IMR-90 (cell line): ENCODE measurements around the gene NECAB2. TPM values are rescaled to one million over a fixed set of nuclear protein-coding genes. Genes with fewer than 3 reads are reported as not detected.

Source experiments
- ATAC-seq: fragments of 200-7000 bp; cut with Tn5 transposase; 2 replicates; pipeline ENCODE4 v1.9.1; 2020; ENCODE audit warnings: low read depth, mild to moderate bottlenecking, moderate library complexity
- BruUV-seq: library from RNA; stranded (reverse); fragments of 400-500 nt; replicated peaks from 2 replicates; lab custom pipeline; 2021; lab: Mats Ljungman, UMichigan
- CTCF ChIA-PET: fragments of 300-600 bp; formaldehyde crosslinking; extraction: SDS; loops from one replicate; lab custom pipeline; 2021; ENCODE audit warnings: antibody characterized with exemption; lab: Yijun Ruan, JAX
- POLR2A ChIA-PET: fragments of 300-600 bp; sonication (Branson Sonifier 250); formaldehyde crosslinking; loops from one replicate; lab custom pipeline; 2022; ENCODE audit warnings: antibody characterized with exemption; ENCODE audit not compliant: unreplicated experiment; lab: Charles Lee
- DNase-seq: peaks from one replicate; pipeline ENCODE4 v3.0.0; 2013
- H2AFZ ChIP-seq: replicated peaks from 2 replicates; pipeline ENCODE3; 2013; ENCODE audit warnings: low read length, mild to moderate bottlenecking; ENCODE audit not compliant: poor library complexity
- H2AK5ac ChIP-seq: 2 replicates; pipeline ENCODE4 v1.6.1; 2013; ENCODE audit warnings: low read depth, low read length, inconsistent platforms
- H2AK9ac ChIP-seq: replicated peaks from 2 replicates; pipeline ENCODE3; 2013; ENCODE audit warnings: mild to moderate bottlenecking, low read depth, low read length, moderate library complexity; ENCODE audit not compliant: poor library complexity
- H2BK120ac ChIP-seq: 2 replicates; pipeline ENCODE4 v1.6.1; 2013; ENCODE audit warnings: low read depth, low read length, inconsistent platforms
- H2BK15ac ChIP-seq: 3 replicates; pipeline ENCODE4 v1.6.1; 2013; ENCODE audit warnings: low read depth, low read length, inconsistent platforms
- H2BK20ac ChIP-seq: 2 replicates; pipeline ENCODE4 v1.6.1; 2013; ENCODE audit warnings: low read depth, mild to moderate bottlenecking, inconsistent platforms, low read length, moderate library complexity
- H2BK5ac ChIP-seq: 2 replicates; pipeline ENCODE4 v1.6.1; 2013; ENCODE audit warnings: mild to moderate bottlenecking, low read depth, low read length, inconsistent platforms; ENCODE audit not compliant: poor library complexity, severe bottlenecking
- H3K14ac ChIP-seq: replicated peaks from 2 replicates; pipeline ENCODE4 v1.6.1; 2013; ENCODE audit warnings: low read depth, low read length, inconsistent platforms
- H3K18ac ChIP-seq: 2 replicates; pipeline ENCODE4 v1.6.1; 2013; ENCODE audit warnings: low read depth, low read length, control low read depth
- H3K23ac ChIP-seq: 2 replicates; pipeline ENCODE4 v1.6.1; 2013; ENCODE audit warnings: low read depth, low read length, inconsistent platforms
- H3K27ac ChIP-seq: 2 replicates; pipeline ENCODE4 v1.5.1; 2013; ENCODE audit warnings: mild to moderate bottlenecking, control low read depth, low read length; ENCODE audit not compliant: insufficient read depth
- H3K27me3 ChIP-seq: 2 replicates; pipeline ENCODE4 v1.6.1; 2013; ENCODE audit warnings: low read length; ENCODE audit not compliant: control insufficient read depth, insufficient read depth
- H3K36me3 ChIP-seq: 2 replicates; pipeline ENCODE4 v1.6.1; 2013; ENCODE audit warnings: low read length, mixed read lengths; ENCODE audit not compliant: control insufficient read depth, insufficient read depth
- H3K4ac ChIP-seq: 2 replicates; pipeline ENCODE4 v1.6.1; 2013; ENCODE audit warnings: low read depth, low read length, inconsistent platforms
- H3K4me1 ChIP-seq: 2 replicates; pipeline ENCODE4 v1.6.1; 2013; ENCODE audit warnings: low read length, mixed read lengths; ENCODE audit not compliant: control insufficient read depth, insufficient read depth
- H3K4me2 ChIP-seq: 2 replicates; pipeline ENCODE4 v1.6.1; 2013; ENCODE audit warnings: low read depth, mild to moderate bottlenecking, control low read depth, low read length, moderate library complexity
- H3K4me3 ChIP-seq: 2 replicates; pipeline ENCODE4 v1.5.1; 2013; ENCODE audit warnings: low read depth, mild to moderate bottlenecking, control low read depth, low read length, moderate library complexity; ENCODE audit not compliant: insufficient read depth
- H3K56ac ChIP-seq: 2 replicates; pipeline ENCODE4 v1.6.1; 2013; ENCODE audit warnings: low read length, inconsistent platforms; ENCODE audit not compliant: insufficient read depth; ENCODE audit errors: extremely low read depth
- H3K79me1 ChIP-seq, 2 experiments: 2 replicates each; pipeline ENCODE4 v1.6.1; 2013; ENCODE audit warnings: low read length in 2 of 2, inconsistent platforms in 1 of 2, low read depth in 1 of 2
- H3K9ac ChIP-seq: 2 replicates; pipeline ENCODE4 v1.6.1; 2013; ENCODE audit warnings: low read depth, low read length, control low read depth
- H3K9me1 ChIP-seq: 2 replicates; pipeline ENCODE4 v1.6.1; 2013; ENCODE audit warnings: low read length, inconsistent platforms; ENCODE audit not compliant: insufficient read depth
- H3K9me3 ChIP-seq: 2 replicates; pipeline ENCODE4 v1.6.1; 2013; ENCODE audit warnings: low read length; ENCODE audit not compliant: control insufficient read depth, insufficient read depth
- H4K20me1 ChIP-seq: 2 replicates; pipeline ENCODE4 v1.6.1; 2013; ENCODE audit warnings: low read length, inconsistent platforms; ENCODE audit not compliant: insufficient read depth
- H4K5ac ChIP-seq: 2 replicates; pipeline ENCODE4 v1.6.1; 2013; ENCODE audit warnings: mild to moderate bottlenecking, low read depth, low read length, control low read depth
- H4K8ac ChIP-seq, 2 experiments: 2 replicates each; pipeline ENCODE4 v1.6.1; 2013; ENCODE audit warnings: low read depth in 2 of 2, low read length in 2 of 2, control low read depth in 1 of 2, inconsistent platforms in 1 of 2
- H4K91ac ChIP-seq: 2 replicates; pipeline ENCODE4 v1.6.1; 2013; ENCODE audit warnings: low read depth, low read length, inconsistent platforms; ENCODE audit not compliant: insufficient read depth
- POLR2A ChIP-seq: IDR thresholded peaks from 2 replicates; pipeline ENCODE4 v1.6.1; 2012; ENCODE audit warnings: mild to moderate bottlenecking, low read depth, low read length
- WGBS, 2 experiments: methylation state at CpG; one replicate each; pipeline versions ENCODE4 v1.1.5 to v1.1.7; 2013; ENCODE audit warnings: missing lambda C conversion rate in 2 of 2; ENCODE audit not compliant: insufficient read length in 1 of 2; ENCODE audit errors: extremely low coverage in 2 of 2; 5-methylcytosine and 5-hydroxymethylcytosine counted together
- dilution Hi-C: fragments of 300-500 bp; cut with HindIII; formaldehyde crosslinking; loops from one replicate; pipeline ENCODE4 v1.14.3; 2018; ENCODE audit warnings: low sequenced_read_pairs; ENCODE audit not compliant: unreplicated experiment
- in situ Hi-C: fragments of 300-500 bp; cut with MboI; formaldehyde crosslinking; loops from 3 replicates; pipeline ENCODE4 v1.14.3; 2019; ENCODE audit warnings: low sequenced_read_pairs, inconsistent platforms, mixed read lengths
- intact Hi-C: fragments of 100-400 bp; cut with micrococcal nuclease; formaldehyde crosslinking; loops from 2 replicates; pipeline ENCODE4 v1.10.0; 2022
- polyA plus RNA-seq, 3 experiments: library from polyadenylated mRNA; depleted of rRNA; stranded (reverse); fragments of >200 nt; gene quantifications; 2 replicates each; pipeline ENCODE4 v1.2.3, GENCODE V29; 2012; ENCODE audit warnings: low replicate concordance in 1 of 3
- total RNA-seq: library from RNA; depleted of rRNA; stranded (reverse); fragments of >200 nt; gene quantifications from 2 replicates; pipeline ENCODE4 v1.2.3, GENCODE V29; 2012

NECAB2 gene
- total and polyA plus RNA-seq, 2 of the 4 experiments (the other 2 are of a cell fraction), result 0.27 TPM; not detected in 1

- POLR2A ChIA-PET, result no interaction called here
- no peaks in the 10 kb centered on the region; the same call in 1 of the 2 replicates for H3K9me1 ChIP-seq
Observed at GRCh38 chr16:83967091-83967490, 953 bp upstream of the NECAB2 start.

More at GRCh38 chr16:83967091-83967490, 953 bp upstream of the NECAB2 start:
- in situ Hi-C loops (loop anchor here (10.0 to 25.0 kb wide), 2 partner anchors 208 to 520 kb away; no protein-coding TSS in a partner anchor), dilution Hi-C loops (no loop called here), intact Hi-C loops (loop anchor here (5.0 kb wide), 1 partner anchor 75 kb away; the partner anchor contains the start of gene SLC38A8)
- TF ChIP-seq POLR2A, result no peak
- Histone ChIP-seq H3K4ac (no peak overlapping the region), H2AFZ (no peak overlapping the region), H3K4me3 (no peak overlapping the region), H3K9ac (no peak overlapping the region), H2BK20ac (no peak overlapping the region), H3K27ac (no peak overlapping the region), H3K18ac (no peak overlapping the region), H3K23ac (no peak overlapping the region), H3K27me3 (peaks cover 23% of the 10 kb centered on the region), H3K36me3 (peaks cover 12% of the 10 kb centered on the region; the same call in 1 of the 2 replicates), H3K14ac (no peak overlapping the region), H3K79me1 (no peaks in the 10 kb centered on the region), H2BK5ac (no peak overlapping the region), H4K20me1 (no peaks in the 10 kb centered on the region; the same call in none of the 2 replicates), H3K56ac (no peak overlapping the region), H4K5ac (no peak overlapping the region), H3K4me2 (no peak overlapping the region), H3K9me3 (no peaks in the 10 kb centered on the region), H4K8ac (no peak overlapping the region), H2AK9ac (no peak overlapping the region), H4K91ac (no peak overlapping the region), H3K4me1 (no peaks in the 10 kb centered on the region), H2BK15ac (no peak overlapping the region), H2BK120ac (no peak overlapping the region), H2AK5ac (no peak overlapping the region)
- CTCF ChIA-PET, result no interaction called here
- BruUV-seq, result no TSS peak
- ATAC-seq, result no peak
- DNase-seq, result no peak
- no CpG with 5 or more reads among the region's 2 CpGs for WGBS, 2 experiments
